Coronary artery (tissue), 2 donors: ENCODE data around the gene LRRC61.
A peak's percentile ranks its signal among the peaks of the same experiment; 100 is the strongest.

Experiments
- DNase-seq: peaks from one replicate; pipeline ENCODE4 v3.0.0-alpha.2; 2017; ENCODE audit warnings: low spot score
- H3K27ac ChIP-seq, 2 donors: fragments of 200-600 bp; sonication (generic); one replicate each; pipeline ENCODE4 v1.5.1; 2016 to 2019
- H3K4me3 ChIP-seq: fragments of 200-600 bp; sonication (generic); 2 replicates; pipeline ENCODE4 v1.5.1; 2016; ENCODE audit warnings: mild to moderate bottlenecking, moderate library complexity
- TF ChIP-seq, protein P1 (sequence below): fragments of 200-600 bp; sonication (generic); IDR thresholded peaks from one replicate; pipeline ENCODE4 v1.5.1; 2019; ENCODE audit warnings: antibody characterized with exemption

The LRRC61 gene

DNA sequence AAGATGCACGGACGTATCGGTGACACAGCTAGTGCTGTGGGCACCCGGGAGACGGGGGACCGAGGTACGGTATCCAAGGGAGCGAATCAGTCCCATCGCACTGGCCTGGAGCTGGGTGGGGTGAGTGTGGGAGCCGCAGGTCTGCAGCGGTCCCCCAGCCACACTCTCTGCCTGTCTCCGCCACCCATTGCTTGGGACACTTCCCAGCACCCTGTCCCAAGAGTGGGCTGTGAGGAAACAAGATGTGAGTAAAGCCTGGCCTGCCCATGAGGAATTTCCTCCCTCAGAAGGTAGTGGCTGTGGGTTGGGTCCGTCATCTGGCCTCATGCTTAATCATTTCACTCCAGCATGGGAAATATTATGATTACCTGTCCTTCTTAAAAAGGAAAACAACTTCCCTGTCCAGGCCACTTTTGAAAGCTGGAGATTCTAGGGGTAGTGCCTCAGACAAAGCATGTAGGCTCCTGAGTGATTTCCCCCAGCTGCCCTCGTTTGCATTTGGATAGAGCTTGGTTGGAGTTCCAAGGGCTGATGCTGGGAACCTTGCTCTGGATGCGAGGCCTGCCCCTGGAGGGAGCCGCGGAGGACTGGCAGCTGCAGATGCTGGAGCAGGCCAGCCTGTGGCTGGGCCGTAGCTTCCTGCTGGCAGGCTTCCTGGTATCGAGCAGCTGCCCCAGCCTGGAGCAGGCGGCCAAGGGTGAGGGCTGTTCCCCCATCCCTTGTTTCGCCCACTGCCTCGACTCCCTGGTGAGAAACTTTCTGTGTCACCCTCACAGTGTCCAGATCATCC is 6.4 kb downstream of the LRRC61 start:
- TF ChIP-seq, protein P1, sequence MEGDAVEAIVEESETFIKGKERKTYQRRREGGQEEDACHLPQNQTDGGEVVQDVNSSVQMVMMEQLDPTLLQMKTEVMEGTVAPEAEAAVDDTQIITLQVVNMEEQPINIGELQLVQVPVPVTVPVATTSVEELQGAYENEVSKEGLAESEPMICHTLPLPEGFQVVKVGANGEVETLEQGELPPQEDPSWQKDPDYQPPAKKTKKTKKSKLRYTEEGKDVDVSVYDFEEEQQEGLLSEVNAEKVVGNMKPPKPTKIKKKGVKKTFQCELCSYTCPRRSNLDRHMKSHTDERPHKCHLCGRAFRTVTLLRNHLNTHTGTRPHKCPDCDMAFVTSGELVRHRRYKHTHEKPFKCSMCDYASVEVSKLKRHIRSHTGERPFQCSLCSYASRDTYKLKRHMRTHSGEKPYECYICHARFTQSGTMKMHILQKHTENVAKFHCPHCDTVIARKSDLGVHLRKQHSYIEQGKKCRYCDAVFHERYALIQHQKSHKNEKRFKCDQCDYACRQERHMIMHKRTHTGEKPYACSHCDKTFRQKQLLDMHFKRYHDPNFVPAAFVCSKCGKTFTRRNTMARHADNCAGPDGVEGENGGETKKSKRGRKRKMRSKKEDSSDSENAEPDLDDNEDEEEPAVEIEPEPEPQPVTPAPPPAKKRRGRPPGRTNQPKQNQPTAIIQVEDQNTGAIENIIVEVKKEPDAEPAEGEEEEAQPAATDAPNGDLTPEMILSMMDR = no peak
- Histone ChIP-seq H3K27ac (no peak overlapping the region), H3K4me3 (no peak overlapping the region)
- no peak for DNase-seq

DNA sequence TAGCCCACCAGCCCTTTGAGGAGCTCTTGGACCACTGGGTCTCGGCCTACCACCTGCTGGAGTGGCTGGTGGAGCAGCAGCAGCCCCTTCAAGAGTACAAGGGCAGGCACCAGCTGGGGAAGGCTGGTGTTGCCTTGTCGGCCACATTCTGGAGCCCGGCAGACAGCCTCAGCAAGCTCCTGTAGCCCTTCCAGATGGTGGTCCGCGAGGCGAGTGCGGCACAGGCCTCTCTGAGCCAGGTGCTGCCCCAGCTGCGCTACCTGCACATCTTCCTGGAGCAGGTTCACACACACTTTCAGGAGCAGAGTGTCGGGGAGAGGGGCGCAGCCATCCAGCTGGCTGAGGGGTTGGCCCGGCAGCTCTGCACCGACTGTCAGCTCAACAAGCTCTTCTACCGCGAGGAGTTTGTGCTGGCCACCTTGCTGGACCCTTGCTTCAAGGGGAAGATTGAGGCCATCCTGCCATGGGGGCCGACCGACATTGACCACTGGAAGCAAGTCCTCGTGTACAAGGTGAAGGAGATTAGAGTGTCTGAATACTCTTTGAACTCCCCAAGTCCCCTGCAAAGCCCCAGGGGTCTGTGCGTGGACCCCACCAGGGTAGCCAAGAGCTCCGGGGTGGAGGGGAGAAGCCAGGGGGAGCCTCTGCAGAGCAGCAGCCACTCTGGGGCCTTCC is 7.2 kb downstream of the LRRC61 start:
- TF ChIP-seq, protein P1 = no peak
- DNase-seq = no peak
- H3K27ac ChIP-seq = no peak overlapping the region
- no peak overlapping the region for H3K4me3 ChIP-seq

DNA sequence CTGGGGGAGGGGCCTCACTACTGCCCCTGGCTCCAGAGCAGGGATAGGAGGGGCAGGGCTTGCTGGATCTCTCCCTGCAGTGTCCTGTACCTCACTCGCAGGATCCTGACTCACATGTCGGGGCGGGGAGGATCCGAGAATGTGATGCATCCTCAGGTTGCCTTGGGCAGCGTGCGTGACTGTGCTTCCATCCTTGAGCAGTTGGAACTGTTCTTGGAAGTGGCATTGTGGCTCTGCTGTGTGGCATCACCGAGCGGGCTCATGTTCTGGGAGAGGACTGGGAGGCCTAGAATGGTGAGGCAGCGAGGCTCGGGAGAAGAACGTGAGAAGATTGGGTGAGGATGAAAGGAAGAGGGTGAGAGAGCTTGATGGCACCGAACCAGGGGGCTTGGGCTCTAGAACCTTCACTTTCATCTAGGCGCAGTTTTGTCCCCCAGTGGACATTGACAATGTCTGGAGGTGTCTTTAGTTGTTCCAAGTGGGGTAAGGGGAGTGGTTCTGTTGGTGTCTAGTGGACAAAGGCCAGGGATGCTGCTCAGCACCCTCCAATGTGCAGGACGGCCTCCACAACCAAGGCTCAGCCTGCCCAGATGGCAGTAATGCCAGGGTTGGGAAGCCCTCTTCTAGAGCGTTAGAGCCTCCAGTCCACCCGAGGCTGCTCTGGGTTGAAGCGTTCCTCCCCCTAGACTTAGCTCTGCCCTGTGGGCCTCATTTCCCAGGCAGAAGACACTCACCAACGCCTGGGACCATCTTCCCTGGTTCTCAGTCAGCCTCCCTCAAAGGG is 9.9 kb downstream of the LRRC61 start:
- Histone ChIP-seq H3K27ac (no peak overlapping the region), H3K4me3 (no peak overlapping the region)
- DNase-seq = no peak
- TF ChIP-seq, protein P1 = no peak

DNA sequence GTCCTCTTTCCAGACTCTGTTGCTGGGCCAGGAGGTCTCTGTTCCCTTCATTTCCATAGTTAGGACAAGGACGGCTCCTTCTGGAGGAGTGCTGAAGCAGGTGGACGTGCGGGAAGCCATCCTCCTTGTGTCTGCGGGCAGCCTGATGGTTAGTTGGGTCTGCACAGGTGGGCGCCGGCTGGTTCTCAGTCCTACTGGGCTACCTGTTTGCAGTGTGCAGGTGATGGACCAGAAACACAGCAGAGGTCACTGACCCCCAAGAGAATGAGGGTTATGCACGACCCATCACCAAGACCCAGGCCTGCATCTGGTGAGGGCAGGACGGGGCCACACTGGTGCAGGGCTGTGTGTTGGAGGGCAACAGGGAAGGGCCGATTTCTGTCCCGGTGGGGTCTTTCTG is 10.5 kb downstream of the LRRC61 start:
- Histone ChIP-seq H3K4me3 (no peak overlapping the region), H3K27ac (no peak overlapping the region)
- DNase-seq = no peak
- TF ChIP-seq, protein P1 = no peak

DNA sequence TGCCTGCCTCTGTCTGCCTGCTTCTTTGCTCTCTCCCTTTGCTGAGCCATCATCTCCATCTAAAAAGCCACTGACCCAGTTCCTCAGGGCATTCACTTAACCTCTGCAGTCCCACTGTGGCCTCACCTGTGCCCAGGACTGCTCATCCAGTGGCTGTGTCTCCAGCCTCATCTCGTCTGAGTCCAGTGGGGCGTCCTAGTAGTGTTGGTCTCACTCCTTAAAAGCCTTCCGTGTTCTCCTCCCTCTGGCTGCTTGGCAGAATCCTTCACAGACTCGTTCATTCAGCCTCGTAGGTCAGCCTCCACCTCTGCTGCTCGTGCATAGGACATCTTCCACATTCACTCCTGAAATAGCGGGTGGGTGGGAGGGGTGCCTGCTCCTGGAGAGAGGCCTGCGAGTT is 11.0 kb downstream of the LRRC61 start:
- no peak overlapping the region for H3K27ac ChIP-seq
- TF ChIP-seq, protein P1 = no peak
- no peak for DNase-seq
- no peak overlapping the region for H3K4me3 ChIP-seq

DNA sequence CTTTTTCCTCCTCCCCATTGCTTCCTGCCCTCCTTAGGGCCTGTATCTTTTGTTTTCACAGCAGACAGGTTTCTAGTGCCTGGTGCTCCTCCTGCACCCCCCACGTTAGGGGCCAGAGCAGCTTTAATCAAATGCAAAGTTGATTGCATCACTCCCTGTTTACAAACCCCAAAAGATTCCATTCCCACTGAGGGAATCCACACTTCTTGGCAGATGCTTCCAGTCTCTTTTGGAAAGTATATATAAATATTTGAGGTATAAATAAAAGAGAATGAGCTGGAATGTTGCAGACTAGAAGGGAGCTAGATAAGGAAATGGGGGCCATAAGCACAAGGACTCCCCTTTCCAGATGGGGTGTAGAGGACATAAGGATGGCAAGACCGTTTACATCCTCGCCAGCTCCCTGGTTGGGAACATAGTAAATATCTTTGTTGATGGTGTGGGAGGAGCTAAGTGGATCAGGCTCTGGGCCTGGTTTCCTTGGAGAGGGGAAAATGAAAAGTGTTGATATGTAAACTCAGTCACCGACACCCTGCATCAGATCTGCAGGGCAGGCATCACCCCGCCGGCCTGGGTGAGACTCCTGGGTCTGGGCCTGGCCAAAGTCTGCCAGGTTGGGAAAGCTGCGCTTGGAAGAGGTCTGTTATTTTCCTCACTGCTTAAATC is 12.1 kb downstream of the LRRC61 start:
- H3K4me3 ChIP-seq = no peak overlapping the region
- no peak for DNase-seq
- H3K27ac ChIP-seq = peak overlapping the region in 1 of 2 donors; percentile 33
- TF ChIP-seq, protein P1 = no peak
